ENCODE results near the gene RBM18. TPM values are rescaled to one million over a fixed set of nuclear protein-coding genes. Genes with fewer than 3 reads are reported as not detected.

The RBM18 gene
- total and polyA plus RNA-seq, 2 of the 4 experiments (the other 2 are of a cell fraction) = 8.4 to 15.6 TPM

GRCh38 chr9:122212473-122213004 is 52.1 kb downstream of the RBM18 start:
- WGBS, 2 experiments (ENCODE audit: extremely low coverage in 2 of 2, insufficient read length in 1 of 2) = 76% methylated on average over 5 of the region's 7 CpGs; no CpG with 5 or more reads in 1 of the 2 experiments
- no peak overlapping the region for H4K5ac ChIP-seq (ENCODE audit: low read depth, low read length)
- H2AFZ ChIP-seq (replicated peaks; ENCODE audit: low read length, poor library complexity) = no peak overlapping the region
- intact Hi-C loops (cut with micrococcal nuclease) (no loop called here), in situ Hi-C loops (cut with MboI; ENCODE audit: low sequenced_read_pairs) (no loop called here), dilution Hi-C loops (cut with HindIII; ENCODE audit: low sequenced_read_pairs, unreplicated experiment) (no loop called here)
- no peak for TF ChIP-seq MAFK (IDR thresholded peaks at IDR 0.05; ENCODE audit: low read depth, low read length)
- TF ChIP-seq CHD1 (IDR thresholded peaks at IDR 0.05; ENCODE audit: low read depth, low read length) = no peak
- TF ChIP-seq, protein P1, sequence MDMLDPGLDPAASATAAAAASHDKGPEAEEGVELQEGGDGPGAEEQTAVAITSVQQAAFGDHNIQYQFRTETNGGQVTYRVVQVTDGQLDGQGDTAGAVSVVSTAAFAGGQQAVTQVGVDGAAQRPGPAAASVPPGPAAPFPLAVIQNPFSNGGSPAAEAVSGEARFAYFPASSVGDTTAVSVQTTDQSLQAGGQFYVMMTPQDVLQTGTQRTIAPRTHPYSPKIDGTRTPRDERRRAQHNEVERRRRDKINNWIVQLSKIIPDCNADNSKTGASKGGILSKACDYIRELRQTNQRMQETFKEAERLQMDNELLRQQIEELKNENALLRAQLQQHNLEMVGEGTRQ (IDR thresholded peaks at IDR 0.05; ENCODE audit: low read depth, low read length) = no peak
- TF ChIP-seq ELK1 (IDR thresholded peaks at IDR 0.05; ENCODE audit: borderline replicate concordance, low read depth, low read length) = no peak
- H3K79me1 ChIP-seq (ENCODE audit: low read depth in 1 of 2, low read length in 2 of 2) = no peaks in the 10 kb centered on the region
- H3K9me3 ChIP-seq (ENCODE audit: control insufficient read depth, insufficient read depth, low read length) = peaks cover 10% of the 10 kb centered on the region; the same call in 1 of the 2 replicates
- peaks cover 8% of the 10 kb centered on the region; the same call in 1 of the 2 replicates for H4K20me1 ChIP-seq (ENCODE audit: insufficient read depth, low read length)
- no peak overlapping the region for H3K9ac ChIP-seq (ENCODE audit: low read depth, low read length)
- no peak for DNase-seq
- H3K4ac ChIP-seq (ENCODE audit: low read depth, low read length) = no peak overlapping the region
- H4K8ac ChIP-seq (ENCODE audit: low read depth in 2 of 2, low read length in 2 of 2) = no peak overlapping the region
- no peak overlapping the region for H3K56ac ChIP-seq (ENCODE audit: extremely low read depth, insufficient read depth, low read length)
- H4K91ac ChIP-seq (ENCODE audit: insufficient read depth, low read depth, low read length) = no peak overlapping the region
- no peaks in the 10 kb centered on the region for H3K36me3 ChIP-seq (ENCODE audit: control insufficient read depth, insufficient read depth, low read length)
- ChIA-PET POLR2A (ENCODE audit: unreplicated experiment) (no interaction called here), CTCF (no interaction called here)
- H3K9me1 ChIP-seq (ENCODE audit: insufficient read depth, low read length) = no peaks in the 10 kb centered on the region
- no peak overlapping the region for H3K23ac ChIP-seq (ENCODE audit: low read depth, low read length)
- H3K4me2 ChIP-seq (ENCODE audit: low read depth, low read length) = no peak overlapping the region
- no peak overlapping the region for H3K27ac ChIP-seq (ENCODE audit: insufficient read depth, low read length)
- H3K4me3 ChIP-seq (ENCODE audit: insufficient read depth, low read depth, low read length) = no peak overlapping the region
- no peak overlapping the region for H3K18ac ChIP-seq (ENCODE audit: low read depth, low read length)
- H3K14ac ChIP-seq (replicated peaks; ENCODE audit: low read depth, low read length) = no peak overlapping the region
- no peak overlapping the region for H2BK120ac ChIP-seq (ENCODE audit: low read depth, low read length)
- peaks cover 4% of the 10 kb centered on the region; the same call in 1 of the 2 replicates for H3K4me1 ChIP-seq (ENCODE audit: control insufficient read depth, insufficient read depth, low read length)
- H2BK5ac ChIP-seq (ENCODE audit: low read depth, low read length, poor library complexity, severe bottlenecking) = no peak overlapping the region
- no peak overlapping the region for H2BK20ac ChIP-seq (ENCODE audit: low read depth, low read length)
- H2BK15ac ChIP-seq (ENCODE audit: low read depth, low read length) = no peak overlapping the region
- BruUV-seq (replicated peaks) = no TSS peak
- no peak overlapping the region for H2AK5ac ChIP-seq (ENCODE audit: low read depth, low read length)
- H2AK9ac ChIP-seq (replicated peaks; ENCODE audit: low read depth, low read length, poor library complexity) = peak overlapping the region; percentile 15
- no peak for ATAC-seq (ENCODE audit: low read depth)
- H3K27me3 ChIP-seq (ENCODE audit: control insufficient read depth, insufficient read depth, low read length) = peaks cover 68% of the 10 kb centered on the region

Data from IMR-90 (cell line).